Neuronal stem cell (in vitro differentiated cells): ENCODE measurements around the gene SH2D5. TPM values are rescaled to one million over a fixed set of nuclear protein-coding genes. Genes with fewer than 3 reads are reported as not detected.
A peak's percentile ranks its signal among the peaks of the same experiment; 100 is the strongest.

Experiments
- DNase-seq: peaks from one replicate; pipeline ENCODE4 v3.0.0-alpha.2; 2013; ENCODE audit warnings: low spot score
- H2AFZ ChIP-seq: one replicate; pipeline ENCODE4 v1.6.1; 2013; ENCODE audit warnings: mild to moderate bottlenecking, low read length, inconsistent platforms
- H2AK5ac ChIP-seq: 2 replicates; pipeline ENCODE4 v1.6.1; 2013; ENCODE audit warnings: low read depth, mild to moderate bottlenecking, inconsistent platforms, low read length, moderate library complexity, mixed read lengths
- H2BK120ac ChIP-seq: 2 replicates; pipeline ENCODE4 v1.6.1; 2013; ENCODE audit warnings: low read depth, mild to moderate bottlenecking, inconsistent platforms, low read length, moderate library complexity, mixed read lengths
- H2BK12ac ChIP-seq: one replicate; pipeline ENCODE4 v1.6.1; 2013; ENCODE audit warnings: low read length, inconsistent platforms
- H2BK15ac ChIP-seq: 2 replicates; pipeline ENCODE4 v1.6.1; 2013; ENCODE audit warnings: mild to moderate bottlenecking, low read length, inconsistent platforms, mixed read lengths
- H2BK5ac ChIP-seq: one replicate; pipeline ENCODE4 v1.6.1; 2013; ENCODE audit warnings: inconsistent platforms, mild to moderate bottlenecking, low read length, moderate library complexity
- H3K14ac ChIP-seq: one replicate; pipeline ENCODE4 v1.6.1; 2013; ENCODE audit warnings: low read length, inconsistent platforms
- H3K18ac ChIP-seq: 2 replicates; pipeline ENCODE4 v1.6.1; 2013; ENCODE audit warnings: low read length, inconsistent platforms
- H3K23ac ChIP-seq: 2 replicates; pipeline ENCODE4 v1.6.1; 2013; ENCODE audit warnings: low read depth, mild to moderate bottlenecking, mixed read lengths, low read length, inconsistent platforms; ENCODE audit not compliant: poor library complexity
- H3K27ac ChIP-seq: replicated peaks from 3 replicates; pipeline ENCODE4 v1.5.1; 2013; ENCODE audit warnings: low read length, inconsistent platforms
- H3K27me3 ChIP-seq, 3 experiments: 2 replicates each; pipeline ENCODE4 v1.6.1; 2013; ENCODE audit warnings: low read length in 3 of 3, mild to moderate bottlenecking in 2 of 3, inconsistent platforms in 1 of 3, low read depth in 1 of 3, mixed read lengths in 1 of 3, moderate library complexity in 1 of 3; ENCODE audit not compliant: control insufficient read depth in 3 of 3, insufficient read depth in 3 of 3
- H3K36me3 ChIP-seq, 2 donors: replicated peaks in 1 of 2; 2 replicates each; pipeline ENCODE4 v1.6.1; 2013; ENCODE audit warnings: low read length in 2 of 2; ENCODE audit not compliant: control insufficient read depth in 2 of 2, insufficient read depth in 2 of 2
- H3K4ac ChIP-seq: 2 replicates; pipeline ENCODE4 v1.6.1; 2013; ENCODE audit warnings: inconsistent platforms, mild to moderate bottlenecking, low read length, moderate library complexity
- H3K4me1 ChIP-seq, 2 donors: 1 replicate in 1 of 2; 2 replicates in 1 of 2; pipeline ENCODE4 v1.6.1; 2013; ENCODE audit warnings: low read length in 2 of 2, low read depth in 1 of 2; ENCODE audit not compliant: control insufficient read depth in 2 of 2, insufficient read depth in 1 of 2
- H3K4me2 ChIP-seq: one replicate; pipeline ENCODE4 v1.6.1; 2013; ENCODE audit warnings: mild to moderate bottlenecking, low read length, inconsistent platforms; ENCODE audit not compliant: insufficient read depth, poor library complexity, severe bottlenecking
- H3K4me3 ChIP-seq, 2 donors: 2 replicates each; pipeline ENCODE4 v1.5.1; 2013; ENCODE audit warnings: low read length in 2 of 2, mild to moderate bottlenecking in 2 of 2, inconsistent platforms in 1 of 2, moderate library complexity in 1 of 2
- H3K79me1 ChIP-seq: one replicate; pipeline ENCODE4 v1.6.1; 2013; ENCODE audit warnings: low read depth, mild to moderate bottlenecking, inconsistent platforms, low read length, moderate library complexity
- H3K9ac ChIP-seq: one replicate; pipeline ENCODE4 v1.6.1; 2013; ENCODE audit warnings: mild to moderate bottlenecking, low read depth, low read length, inconsistent platforms; ENCODE audit not compliant: poor library complexity
- H3K9me3 ChIP-seq, 2 donors: replicated peaks in 1 of 2; 2 replicates each; pipeline versions ENCODE3 to v1.6.1; 2013; ENCODE audit warnings: low read length in 2 of 2, mild to moderate bottlenecking in 2 of 2, inconsistent platforms in 1 of 2, low read depth in 1 of 2, mixed read lengths in 1 of 2, moderate library complexity in 1 of 2; ENCODE audit not compliant: control insufficient read depth in 2 of 2, insufficient read depth in 1 of 2
- H4K8ac ChIP-seq: one replicate; pipeline ENCODE4 v1.6.1; 2013; ENCODE audit warnings: low read depth, mild to moderate bottlenecking, inconsistent platforms, low read length, moderate library complexity
- H4K91ac ChIP-seq: one replicate; pipeline ENCODE4 v1.6.1; 2013; ENCODE audit warnings: low read length, low read depth, mild to moderate bottlenecking, inconsistent platforms; ENCODE audit not compliant: poor library complexity
- WGBS, 2 donors: extraction: QIAGEN DNeasy Blood & Tissue Kit; methylation state at CpG; one replicate each; pipeline ENCODE4 v1.1.7; 2013; ENCODE audit warnings: missing lambda C conversion rate in 2 of 2, mixed read lengths in 1 of 2; ENCODE audit not compliant: insufficient read length in 2 of 2, insufficient replicate concordance in 1 of 2; ENCODE audit errors: extremely low coverage in 2 of 2; 5-methylcytosine and 5-hydroxymethylcytosine counted together
- polyA plus RNA-seq, 2 experiments: library from polyadenylated mRNA; stranded (reverse); fragments of 200-250 nt; gene quantifications; one replicate each; pipeline ENCODE4 v1.2.3, GENCODE V29; 2013

SH2D5 gene
- polyA plus RNA-seq (2013, experiment 1 of 2): 5.5 TPM
- polyA plus RNA-seq (2013, experiment 2 of 2): 5.3 TPM

GRCh38 chr1:20732588-20733359, at the start of gene SH2D5:
SH2D5 (minus strand) TSS chr1:20732703; CDS start chr1:20728044, 4,659 bp downstream.
- Histone ChIP-seq H3K4me2 (peak within 1 kb of the TSS; percentile 97), H3K4me1 (peaks cover 18 to 20% of the 10 kb centered on the region in 2 donors), H3K36me3 (peaks cover 3 to 7% of the 10 kb centered on the region in 2 donors), H2BK15ac (peak within 1 kb of the TSS; percentile 54), H2BK5ac (peak within 1 kb of the TSS; percentile 67), H3K27ac (no peak within 1 kb of the TSS), H3K9ac (peak within 1 kb of the TSS; percentile 92), H2BK12ac (peak within 1 kb of the TSS; percentile 89), H3K18ac (peak within 1 kb of the TSS; percentile 86), H4K91ac (peak within 1 kb of the TSS; percentile 77), H3K4me3 (peak within 1 kb of the TSS; percentile 53 to 86), H3K9me3 (no peaks in the 10 kb centered on the region), H3K4ac (no peak within 1 kb of the TSS), H4K8ac (peak within 1 kb of the TSS; percentile 75), H2BK120ac (peak within 1 kb of the TSS; percentile 16), H2AFZ (peak within 1 kb of the TSS; percentile 89), H2AK5ac (peak within 1 kb of the TSS; percentile 54), H3K14ac (peak within 1 kb of the TSS; percentile 9), H3K79me1 (peaks cover 2% of the 10 kb centered on the region), H3K23ac (peak within 1 kb of the TSS; percentile 8), H3K27me3 (peaks cover 0 to 25% (median 8%) of the 10 kb centered on the region in 3 experiments)
- WGBS, 2 donors: no CpG with 5 or more reads among the region's 38 CpGs
- peak; percentile 58 for DNase-seq

- Histone ChIP-seq H2BK120ac (no peak overlapping the region), H3K4ac (no peak overlapping the region), H3K9ac (no peak overlapping the region), H2AFZ (no peak overlapping the region), H4K8ac (no peak overlapping the region), H3K14ac (no peak overlapping the region), H2BK12ac (no peak overlapping the region), H4K91ac (no peak overlapping the region), H3K4me1 (no peaks in the 10 kb centered on the region), H2BK5ac (no peak overlapping the region), H2BK15ac (no peak overlapping the region), H3K4me3 (no peak overlapping the region), H3K9me3 (no peaks in the 10 kb centered on the region), H3K23ac (no peak overlapping the region), H3K18ac (no peak overlapping the region), H2AK5ac (no peak overlapping the region), H3K79me1 (peaks cover 2% of the 10 kb centered on the region), H3K27ac (no peak overlapping the region), H3K4me2 (no peak overlapping the region), H3K27me3 (no peaks in the 10 kb centered on the region), H3K36me3 (peaks cover 28 to 99% of the 10 kb centered on the region in 2 donors)
- WGBS, 2 donors: no CpG with 5 or more reads among the region's 4 CpGs
- DNase-seq: no peak
Measured at GRCh38 chr1:20775700-20776099, 43.2 kb upstream of the SH2D5 start.

GRCh38 chr1:20771780-20772179, 39.3 kb upstream of the SH2D5 start:
- Histone ChIP-seq H3K4me2 (no peak overlapping the region), H3K36me3 (peaks cover 43 to 100% of the 10 kb centered on the region in 2 donors), H2AK5ac (no peak overlapping the region), H3K9ac (no peak overlapping the region), H2BK120ac (no peak overlapping the region), H3K4ac (no peak overlapping the region), H3K14ac (no peak overlapping the region), H3K4me1 (no peaks in the 10 kb centered on the region), H3K9me3 (no peaks in the 10 kb centered on the region), H3K27ac (no peak overlapping the region), H4K91ac (no peak overlapping the region), H2BK12ac (no peak overlapping the region), H3K27me3 (no peaks in the 10 kb centered on the region), H3K23ac (no peak overlapping the region), H4K8ac (no peak overlapping the region), H2BK15ac (no peak overlapping the region), H3K18ac (no peak overlapping the region), H3K79me1 (peaks cover 2% of the 10 kb centered on the region), H2BK5ac (no peak overlapping the region), H2AFZ (no peak overlapping the region), H3K4me3 (no peak overlapping the region)
- DNase-seq: no peak
- no CpG with 5 or more reads among the region's 3 CpGs for WGBS, 2 donors

- H4K8ac ChIP-seq: no peak overlapping the region
- DNase-seq: no peak
- H2AFZ ChIP-seq: no peak overlapping the region
Measured at GRCh38 chr1:20770314-20771087, 38.0 kb upstream of the SH2D5 start.

More at GRCh38 chr1:20770314-20771087, 38.0 kb upstream of the SH2D5 start:
- no peak overlapping the region for H3K4me3 ChIP-seq
- H3K14ac ChIP-seq: no peak overlapping the region
- no peaks in the 10 kb centered on the region for H3K27me3 ChIP-seq
- H3K9me3 ChIP-seq: no peaks in the 10 kb centered on the region
- H3K79me1 ChIP-seq: peaks cover 2% of the 10 kb centered on the region
- no peak overlapping the region for H2BK12ac ChIP-seq
- WGBS, 2 donors: no CpG with 5 or more reads among the region's 6 CpGs
- H3K23ac ChIP-seq: no peak overlapping the region
- no peak overlapping the region for H3K27ac ChIP-seq
- peaks cover 47 to 100% of the 10 kb centered on the region in 2 donors for H3K36me3 ChIP-seq
- H3K4me2 ChIP-seq: no peak overlapping the region
- no peaks in the 10 kb centered on the region for H3K4me1 ChIP-seq
- no peak overlapping the region for H3K4ac ChIP-seq
- H2BK15ac ChIP-seq: no peak overlapping the region
- no peak overlapping the region for H2BK5ac ChIP-seq
- H3K9ac ChIP-seq: no peak overlapping the region
- no peak overlapping the region for H4K91ac ChIP-seq
- no peak overlapping the region for H2BK120ac ChIP-seq
- H2AK5ac ChIP-seq: no peak overlapping the region
- H3K18ac ChIP-seq: no peak overlapping the region
